Nucleus accumbens (tissue), 56 donors: ENCODE results near the gene SDK1.

ENCODE experiments used
- DNase-seq, 56 donors: peaks; one replicate each; lab custom pipeline; 2025; lab: John Stamatoyannopoulos, UW

SDK1 gene

GRCh38 chr7:4136501-4137110, 835.6 kb downstream of the SDK1 start:
- DNase-seq: no peak

- DNase-seq: no peak
Observed at GRCh38 chr7:4137552-4137951, 836.5 kb downstream of the SDK1 start.

- no peak for DNase-seq
Observed at GRCh38 chr7:4138866-4139265, 837.8 kb downstream of the SDK1 start.

- no peak for DNase-seq
Observed at GRCh38 chr7:4139656-4140625, 838.9 kb downstream of the SDK1 start.

DNA sequence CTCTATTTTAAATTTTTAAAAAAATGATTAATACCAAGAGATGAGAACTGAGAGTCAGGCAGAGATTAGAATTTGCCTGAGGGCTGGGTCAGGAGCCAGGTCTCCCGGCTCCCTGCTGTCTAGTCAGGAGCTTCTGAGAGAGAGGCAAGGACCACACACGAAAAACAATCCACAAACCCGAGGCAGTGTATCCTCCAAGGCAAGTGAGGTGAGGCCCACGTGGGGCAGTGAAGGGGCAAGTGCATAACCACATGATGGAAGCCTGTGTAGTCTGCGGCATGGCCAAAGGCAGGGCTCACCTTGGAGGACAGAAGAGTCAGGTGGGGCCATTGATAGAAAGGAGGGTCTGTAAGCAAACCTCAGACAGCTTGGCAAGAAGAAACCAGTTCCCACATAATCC, 839.9 kb downstream of the SDK1 start:
- no peak for DNase-seq

DNA sequence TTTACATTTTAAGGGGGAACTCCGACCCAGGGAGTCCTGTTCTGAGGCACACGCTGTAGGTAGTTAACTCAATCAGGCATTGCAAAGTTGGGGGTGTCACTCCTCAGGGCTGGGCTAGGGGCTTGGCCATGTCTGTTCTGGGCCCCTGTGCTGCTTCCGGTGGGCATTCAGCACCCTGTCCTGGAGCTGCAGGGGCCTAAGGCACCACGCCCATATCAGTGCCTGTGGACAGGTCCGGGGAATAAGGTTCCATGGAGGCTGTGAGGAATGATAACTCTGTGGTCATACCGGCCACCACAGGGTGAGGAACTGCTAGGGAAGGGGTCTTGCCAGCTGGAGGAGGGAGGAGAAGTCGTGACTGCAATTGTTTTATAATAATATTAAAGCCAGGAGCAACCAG, 842.0 kb downstream of the SDK1 start:
- no peak for DNase-seq

GRCh38 chr7:4143511-4144171, 842.6 kb downstream of the SDK1 start:
- DNase-seq: no peak

GRCh38 chr7:4144172-4144701, 843.2 kb downstream of the SDK1 start:
- no peak for DNase-seq

- DNase-seq: peak in 2 of 56 donors; percentile 8 to 9
Observed at GRCh38 chr7:4144811-4145510, 843.9 kb downstream of the SDK1 start.

- DNase-seq: no peak
Observed at GRCh38 chr7:4145576-4145975, 844.5 kb downstream of the SDK1 start.

DNA sequence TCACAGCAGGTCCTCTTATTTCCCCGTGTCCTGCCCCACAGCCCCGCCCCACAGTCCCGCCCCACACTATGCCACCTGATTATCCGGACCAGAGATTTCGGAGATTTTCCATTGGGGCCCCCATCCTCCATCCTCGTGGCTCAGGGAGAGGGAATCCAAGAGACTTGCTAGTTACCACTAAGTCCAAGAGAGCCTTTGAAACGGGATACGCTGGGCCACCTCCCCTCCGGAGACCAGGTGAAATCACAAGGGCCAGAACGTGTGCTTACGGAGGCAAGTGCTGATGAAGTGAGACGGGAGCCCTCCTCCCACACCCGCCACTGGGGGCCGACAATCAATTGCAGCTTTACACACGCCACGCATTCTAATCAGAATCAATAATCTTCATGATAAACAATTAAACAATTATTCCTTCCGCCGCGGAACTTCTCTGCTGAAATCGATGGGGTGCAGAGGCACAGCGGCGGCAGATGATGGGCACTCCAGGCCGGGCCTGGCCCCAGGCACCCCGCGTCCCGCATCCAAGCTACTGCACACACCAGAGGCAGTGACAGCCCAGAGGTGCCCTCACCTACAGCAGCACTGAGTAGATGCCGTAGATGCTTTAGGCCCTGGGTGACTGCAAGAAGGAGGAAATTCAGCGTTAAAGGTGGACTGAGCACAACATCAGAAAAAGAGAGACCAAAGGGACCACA, 847.0 kb downstream of the SDK1 start:
- DNase-seq: no peak

DNA sequence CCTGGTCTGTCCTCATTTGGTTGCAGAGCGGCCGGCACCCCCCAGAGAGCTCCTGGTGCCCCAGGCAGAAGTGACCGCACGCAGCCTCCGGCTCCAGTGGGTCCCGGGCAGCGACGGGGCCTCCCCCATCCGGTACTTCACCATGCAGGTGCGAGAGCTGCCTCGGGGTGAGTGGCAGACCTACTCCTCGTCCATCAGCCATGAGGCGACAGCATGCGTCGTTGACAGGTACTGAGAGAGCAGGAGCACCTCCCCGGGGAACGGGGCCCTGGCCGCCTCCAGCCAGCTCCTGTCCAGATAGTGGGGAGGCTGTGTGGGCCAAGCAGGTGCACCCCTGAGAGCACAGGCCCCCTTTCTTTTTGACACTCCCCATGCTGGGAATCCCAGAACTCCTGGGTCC, 848.2 kb downstream of the SDK1 start:
- DNase-seq: no peak

GRCh38 chr7:4149645-4150044, 848.6 kb downstream of the SDK1 start:
- DNase-seq: no peak

DNA sequence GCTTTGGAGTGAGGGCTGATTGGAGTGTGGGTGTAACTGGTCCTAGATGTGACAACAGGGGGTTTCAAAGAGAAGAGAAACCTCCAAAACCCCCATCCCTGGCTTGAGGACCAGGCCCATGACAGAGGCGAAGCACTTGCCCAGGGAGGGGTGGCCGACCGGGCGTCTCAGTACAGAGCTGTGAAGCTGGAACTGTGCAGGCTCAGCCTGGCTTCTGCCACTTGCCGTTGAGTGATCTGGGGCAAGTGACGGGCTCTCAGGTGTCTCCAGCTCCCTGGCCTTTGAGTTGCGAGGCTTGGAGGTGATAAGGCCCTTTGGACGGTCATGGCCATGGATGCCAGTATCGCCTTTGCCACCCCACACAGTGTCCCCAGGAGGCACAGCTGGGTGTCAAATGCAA, 849.7 kb downstream of the SDK1 start:
- DNase-seq: no peak

- DNase-seq: no peak
Observed at GRCh38 chr7:4151524-4151923, 850.5 kb downstream of the SDK1 start.

GRCh38 chr7:4151926-4152549, 851.0 kb downstream of the SDK1 start:
- no peak for DNase-seq

GRCh38 chr7:4154882-4155535, 854.0 kb downstream of the SDK1 start:
- no peak for DNase-seq

- no peak for DNase-seq
Observed at GRCh38 chr7:4156190-4156589, 855.1 kb downstream of the SDK1 start.

DNA sequence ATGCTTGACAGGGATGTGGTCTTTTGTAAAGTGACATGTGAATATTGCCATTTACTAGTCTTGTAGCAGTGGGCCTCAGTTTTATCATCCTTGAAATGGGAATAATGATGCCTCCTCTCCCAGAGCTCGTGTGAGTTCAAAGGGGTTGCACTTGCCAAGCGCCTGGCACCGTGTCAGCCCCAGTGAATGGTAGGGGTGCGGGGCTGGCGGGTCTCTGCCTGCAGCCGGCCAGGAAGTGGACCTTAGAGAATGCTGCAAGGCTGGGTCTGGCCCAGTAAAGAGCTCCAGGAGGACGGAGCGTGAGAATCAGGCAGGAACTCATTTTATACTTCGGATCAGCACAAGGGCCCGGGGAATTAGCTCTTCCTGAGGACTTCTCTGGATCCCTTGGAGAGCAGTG, 856.6 kb downstream of the SDK1 start:
- DNase-seq: peak in 2 of 56 donors; percentile 10 to 26
